ENCODE data around the gene SNTG2.
A peak's percentile ranks its signal among the peaks of the same experiment; 100 is the strongest.

The SNTG2 gene

GRCh38 chr2:953975-954686 is 3.5 kb downstream of the SNTG2 start:
- DNase-seq, result peak; percentile 58

GRCh38 chr2:954687-955000 is 4.0 kb downstream of the SNTG2 start:
- DNase-seq, result no peak

- no peak for DNase-seq
Observed at GRCh38 chr2:955829-956731, 5.4 kb downstream of the SNTG2 start.

- DNase-seq, result peak; percentile 28
Observed at GRCh38 chr2:959457-959856, 8.8 kb downstream of the SNTG2 start.

- DNase-seq, result peak; percentile 64
Observed at GRCh38 chr2:960061-960736, 9.6 kb downstream of the SNTG2 start.

GRCh38 chr2:961786-962185 is 11.1 kb downstream of the SNTG2 start:
- no peak for DNase-seq

- DNase-seq, result no peak
Observed at GRCh38 chr2:963876-964275, 13.2 kb downstream of the SNTG2 start.

- DNase-seq, result no peak
Observed at GRCh38 chr2:964562-964961, 13.9 kb downstream of the SNTG2 start.

- no peak for DNase-seq
Observed at GRCh38 chr2:965640-966147, 15.0 kb downstream of the SNTG2 start.

GRCh38 chr2:973129-973528 is 22.5 kb downstream of the SNTG2 start:
- no peak for DNase-seq

- no peak for DNase-seq
Observed at GRCh38 chr2:974054-974453, 23.4 kb downstream of the SNTG2 start.

- DNase-seq, result peak; percentile 41
Observed at GRCh38 chr2:974502-974901, 23.9 kb downstream of the SNTG2 start.

GRCh38 chr2:975095-975494 is 24.4 kb downstream of the SNTG2 start:
- DNase-seq, result no peak

GRCh38 chr2:979069-979928 is 28.6 kb downstream of the SNTG2 start:
- no peak for DNase-seq

GRCh38 chr2:980176-980575 is 29.5 kb downstream of the SNTG2 start:
- DNase-seq, result peak; percentile 22

GRCh38 chr2:981258-981657 is 30.6 kb downstream of the SNTG2 start:
- no peak for DNase-seq

GRCh38 chr2:981759-982158 is 31.1 kb downstream of the SNTG2 start:
- DNase-seq, result no peak

- no peak for DNase-seq
Observed at GRCh38 chr2:985317-985898, 34.8 kb downstream of the SNTG2 start.

GRCh38 chr2:987789-988188 is 37.1 kb downstream of the SNTG2 start:
- no peak for DNase-seq

GRCh38 chr2:989781-990467 is 39.3 kb downstream of the SNTG2 start:
- no peak for DNase-seq

- DNase-seq, result no peak
Observed at GRCh38 chr2:990970-991369, 40.3 kb downstream of the SNTG2 start.

GRCh38 chr2:1002350-1002749 is 51.7 kb downstream of the SNTG2 start:
- no peak for DNase-seq
